ACHN (cell line): ENCODE results near the gene DEFB124.
"Not testable (repeated sequence)": the region's sequence is repeated elsewhere in the genome, so short reads cannot be mapped to it uniquely, and the experiment has no call there.

Source experiments
- DNase-seq: peaks from one replicate; pipeline ENCODE4 v3.0.0-alpha.2; 2015
- in situ Hi-C: cut with HindIII; loops from 2 replicates; pipeline ENCODE4 v1.10.0; 2017; ENCODE audit warnings: low sequenced_read_pairs, low pct_ligation_motif_present, low pct_unique_long_range_greater_than_20kb

The DEFB124 gene, protein sequence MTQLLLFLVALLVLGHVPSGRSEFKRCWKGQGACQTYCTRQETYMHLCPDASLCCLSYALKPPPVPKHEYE

GRCh38 chr20:31474758-31475427 lies at the start of gene DEFB124, which contains the start of gene REM1:
DEFB124 (minus strand) TSS chr20:31475127; CDS start chr20:31473013, 2,114 bp downstream.
REM1 (plus strand) TSS chr20:31475288; CDS start chr20:31476446, 1,158 bp downstream.
- in situ Hi-C loops, result no loop called here
- no peak for DNase-seq

- in situ Hi-C loops, result no loop called here
- peak; percentile 28 for DNase-seq
Measured at GRCh38 chr20:31523361-31524283, 48.7 kb upstream of the DEFB124 start.

DNA sequence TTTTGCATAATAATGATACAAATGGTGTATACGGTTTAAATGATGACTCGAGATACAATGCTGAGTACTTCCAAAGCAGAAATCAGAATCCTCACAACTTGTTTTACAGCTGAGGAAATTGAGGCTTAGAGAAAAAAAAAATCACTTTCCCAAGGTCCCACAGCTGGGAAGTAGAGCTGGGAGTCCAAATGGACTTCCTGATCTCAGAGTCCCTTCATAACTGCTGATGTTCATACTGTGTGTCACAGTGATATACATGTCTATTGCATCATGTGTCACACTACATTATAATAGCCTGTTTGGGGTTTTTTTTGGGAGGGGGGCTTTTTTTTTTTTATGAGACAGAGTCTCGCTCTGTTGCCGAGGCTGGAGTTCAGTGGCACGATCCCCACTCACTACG lies 47.8 kb upstream of the DEFB124 start:
- in situ Hi-C loops, result no loop called here
- DNase-seq, result no peak

DNA sequence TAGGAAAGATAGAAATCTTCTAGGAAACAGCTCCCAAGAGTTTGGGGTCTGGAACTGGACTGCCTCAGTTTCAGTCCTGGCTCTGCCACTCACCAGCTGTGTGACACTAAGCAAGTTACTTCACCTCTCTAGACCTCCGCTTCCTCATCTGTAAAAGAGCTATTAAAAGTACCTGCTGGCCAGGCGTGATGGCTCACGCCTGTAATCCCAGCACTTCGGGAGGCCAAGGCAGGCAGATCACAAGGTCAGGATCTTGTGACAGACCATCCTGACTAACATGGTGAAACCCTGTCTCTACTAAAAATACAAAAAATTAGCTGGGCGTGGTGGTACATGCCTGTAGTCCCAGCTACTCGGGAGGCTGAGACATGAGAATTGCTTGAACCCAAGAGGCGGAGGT lies 46.3 kb upstream of the DEFB124 start:
- DNase-seq, in situ Hi-C loops: not testable (repeated sequence)

DNA sequence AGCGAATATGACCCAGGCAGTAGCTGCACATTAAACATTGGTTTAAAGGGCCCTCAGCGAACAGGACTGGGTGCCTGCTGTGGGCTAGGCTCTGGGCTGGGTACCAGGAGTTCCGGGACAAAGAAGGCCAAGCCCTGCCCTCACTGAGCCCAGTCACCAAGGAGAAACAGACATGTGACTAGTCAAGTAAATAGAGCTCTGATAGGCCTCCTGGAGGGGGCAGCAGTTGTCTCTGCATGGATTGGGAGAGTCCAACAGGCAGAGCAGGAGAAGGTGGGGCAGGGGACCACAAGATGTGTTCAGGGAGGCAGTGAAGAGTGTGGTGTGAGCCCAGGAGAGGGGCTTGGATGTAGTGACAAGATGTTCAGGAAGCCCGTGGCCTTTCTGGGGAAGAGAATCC lies 42.4 kb upstream of the DEFB124 start:
- in situ Hi-C loops, result no loop called here
- DNase-seq, result peak; percentile 74

DNA sequence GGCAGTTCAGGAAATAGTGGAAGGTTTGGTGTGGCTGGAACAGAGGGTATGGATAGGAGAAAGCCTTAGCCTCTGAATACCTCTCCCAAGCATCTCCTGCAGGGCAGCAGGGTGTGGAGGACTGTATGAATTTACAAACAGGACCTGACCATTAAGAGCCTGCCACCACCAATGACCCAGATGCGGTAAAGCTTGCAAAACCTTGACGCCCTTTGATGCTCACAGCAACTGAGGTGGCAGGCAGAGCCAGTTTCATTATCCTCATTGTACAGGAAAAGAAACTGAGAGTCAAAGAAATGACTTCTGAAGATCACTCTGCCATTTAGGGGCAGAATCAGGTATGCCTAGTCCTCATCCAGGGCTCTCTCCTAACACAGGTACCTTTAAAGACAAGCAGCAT lies 41.7 kb upstream of the DEFB124 start:
- no peak for DNase-seq
- in situ Hi-C loops, result no loop called here

- no peak for DNase-seq
- in situ Hi-C loops, result no loop called here
Measured at GRCh38 chr20:31516166-31516565, 41.2 kb upstream of the DEFB124 start.

- in situ Hi-C loops, result no loop called here
- no peak for DNase-seq
Measured at GRCh38 chr20:31515775-31516107, 40.8 kb upstream of the DEFB124 start.

GRCh38 chr20:31515072-31515774 lies 40.3 kb upstream of the DEFB124 start:
- in situ Hi-C loops, result no loop called here
- no peak for DNase-seq

DNA sequence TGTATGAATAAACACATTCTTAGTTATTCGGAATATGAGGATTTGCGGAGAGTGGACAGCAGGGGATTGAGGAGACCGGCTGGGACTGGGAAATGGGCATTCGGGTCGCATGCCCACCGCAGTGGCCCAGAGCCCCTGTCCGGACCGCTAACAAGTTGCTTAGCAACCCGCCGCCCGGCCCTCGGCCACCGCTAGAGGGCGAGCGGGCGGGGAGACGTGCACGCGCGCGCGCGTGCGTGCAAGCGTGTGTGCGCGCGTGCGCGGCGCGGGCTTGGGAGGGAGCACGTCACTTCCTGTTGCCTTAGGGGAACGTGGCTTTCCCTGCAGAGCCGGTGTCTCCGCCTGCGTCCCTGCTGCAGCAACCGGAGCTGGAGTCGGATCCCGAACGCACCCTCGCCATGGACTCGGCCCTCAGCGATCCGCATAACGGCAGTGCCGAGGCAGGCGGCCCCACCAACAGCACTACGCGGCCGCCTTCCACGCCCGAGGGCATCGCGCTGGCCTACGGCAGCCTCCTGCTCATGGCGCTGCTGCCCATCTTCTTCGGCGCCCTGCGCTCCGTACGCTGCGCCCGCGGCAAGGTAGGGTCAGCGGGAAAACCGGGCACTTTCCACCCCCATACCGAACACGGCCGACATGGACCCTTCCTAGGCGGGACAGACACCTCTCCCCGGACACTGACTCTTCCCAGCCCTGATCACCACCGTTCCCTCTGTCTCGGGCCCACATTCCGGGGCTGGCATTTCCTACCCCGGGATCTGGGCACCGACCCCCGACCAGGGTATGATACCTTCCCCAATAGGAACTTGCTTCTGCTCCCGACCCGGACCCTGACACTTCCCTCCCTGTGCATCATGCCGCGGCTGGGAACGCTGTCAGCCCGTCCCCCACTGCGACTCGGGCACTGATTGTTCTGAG lies 39.5 kb upstream of the DEFB124 start, which contains the start of gene HM13:
HM13 (plus strand) TSS at position 289 of the 918 bp plus-strand sequence; CDS start at position 399, 110 bp downstream.
- DNase-seq, result peak; percentile 90
- in situ Hi-C loops, result no loop called here

- no peak for DNase-seq
- in situ Hi-C loops, result no loop called here
Measured at GRCh38 chr20:31508517-31509244, 33.8 kb upstream of the DEFB124 start.

- in situ Hi-C loops, result no loop called here
- DNase-seq, result no peak
Measured at GRCh38 chr20:31505903-31506302, 31.0 kb upstream of the DEFB124 start.

- peak; percentile 69 for DNase-seq
- in situ Hi-C loops, result not testable (repeated sequence)
Measured at GRCh38 chr20:31502884-31503673, 28.2 kb upstream of the DEFB124 start.

- no peak for DNase-seq
- in situ Hi-C loops, result no loop called here
Measured at GRCh38 chr20:31500527-31500926, 25.6 kb upstream of the DEFB124 start.

GRCh38 chr20:31497838-31498540 lies 23.1 kb upstream of the DEFB124 start:
- in situ Hi-C loops, result no loop called here
- DNase-seq, result no peak

DNA sequence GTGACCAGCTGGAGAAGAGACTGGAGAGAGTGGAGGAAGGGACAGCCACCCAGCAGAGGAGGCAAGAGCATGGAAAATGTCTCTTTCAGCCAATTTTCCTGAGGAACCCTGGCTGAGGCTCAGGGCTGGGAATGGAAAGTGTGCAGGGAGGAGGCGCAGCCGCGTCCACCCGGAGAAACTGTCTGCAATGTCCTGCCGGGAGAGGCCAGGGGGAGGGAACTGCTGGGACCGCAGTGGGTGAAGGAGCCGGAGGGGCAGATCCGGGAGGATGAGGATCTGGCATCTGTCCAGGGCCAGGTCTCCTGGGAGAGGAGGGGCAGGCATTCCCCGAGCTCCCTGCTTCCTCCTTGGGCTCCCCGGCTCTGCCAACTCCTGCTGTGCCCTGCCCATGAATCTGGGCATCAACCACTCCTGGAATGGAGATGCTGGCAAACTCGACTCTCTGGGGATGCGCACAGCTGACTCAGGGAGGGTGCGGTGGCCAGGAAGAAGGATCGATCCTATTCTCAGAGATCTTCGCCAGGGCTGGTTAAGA lies 21.9 kb upstream of the DEFB124 start:
- in situ Hi-C loops, result no loop called here
- no peak for DNase-seq
